Esophagus muscularis mucosa (tissue), 4 donors: ENCODE measurements around the gene KIRREL3. TPM values are rescaled to one million over a fixed set of nuclear protein-coding genes. Genes with fewer than 3 reads are reported as not detected.

Experiments used
- DNase-seq: peaks from one replicate; pipeline ENCODE4 v3.0.0-alpha.2; 2017; ENCODE audit errors: extremely low spot score
- H3K27ac ChIP-seq, 4 donors: fragments of 200-600 bp; sonication (generic); replicated peaks in 1 of 4; 1 replicate in 3 of 4; 2 replicates in 1 of 4; pipeline ENCODE4 v1.5.1; 2016 to 2019; ENCODE audit warnings: mild to moderate bottlenecking in 1 of 4
- H3K27me3 ChIP-seq, 4 donors: fragments of 200-600 bp; sonication (generic); one replicate each; pipeline versions ENCODE4 v1.5.1 to v1.6.0; 2016 to 2019
- H3K36me3 ChIP-seq, 4 donors: fragments of 200-600 bp; sonication (generic); one replicate each; pipeline ENCODE4 v1.5.1; 2016 to 2019
- H3K4me1 ChIP-seq, 4 donors: fragments of 200-600 bp; sonication (generic); one replicate each; pipeline ENCODE4 v1.5.1; 2016 to 2019
- H3K4me3 ChIP-seq, 4 donors: fragments of 200-600 bp; sonication (generic); 1 replicate in 2 of 4; 2 replicates in 2 of 4; pipeline ENCODE4 v1.5.1; 2016 to 2019; ENCODE audit warnings: mild to moderate bottlenecking in 4 of 4, moderate library complexity in 1 of 4
- H3K9me3 ChIP-seq, 4 donors: fragments of 200-600 bp; sonication (generic); 1 replicate in 3 of 4; 2 replicates in 1 of 4; pipeline ENCODE4 v1.5.1; 2016 to 2019
- EP300 ChIP-seq: sonication (generic); formaldehyde crosslinking; IDR thresholded peaks from one replicate; pipeline ENCODE4 v1.6.1; 2017; ENCODE audit warnings: antibody characterized with exemption
- POLR2A ChIP-seq: fragments of 450-650 bp; IDR thresholded peaks from one replicate; pipeline ENCODE4 v1.6.1; 2017; ENCODE audit warnings: antibody characterized with exemption, moderate library complexity, mild to moderate bottlenecking, low read depth
- POLR2AphosphoS5 ChIP-seq, 2 donors: sonication (generic); formaldehyde crosslinking; IDR thresholded peaks; one replicate each; pipeline ENCODE4 v1.6.1; 2017; ENCODE audit warnings: antibody characterized with exemption in 2 of 2
- WGBS: methylation state at CpG from one replicate; pipeline ENCODE4 v1.1.5; 2018; 5-methylcytosine and 5-hydroxymethylcytosine counted together
- intact Hi-C: fragments of 100-400 bp; cut with DNase I; formaldehyde crosslinking; loops from one replicate; pipeline ENCODE4 v1.15.1; 2023
- total RNA-seq, 4 donors: library from RNA; depleted of rRNA; stranded (reverse); fragments of >200 nt; gene quantifications; one replicate each; pipeline versions ENCODE4 v1.1.0 to v1.2.1, GENCODE V29; 2016
- TF ChIP-seq, protein P1 (sequence below), 3 experiments: fragments of 200-600 bp in 2 of 3; fragments of 450-650 bp in 1 of 3; sonication (generic) in 2 of 3; IDR thresholded peaks; one replicate each; pipeline ENCODE4 v1.5.1; 2017 to 2019; ENCODE audit warnings: antibody characterized with exemption in 3 of 3, mild to moderate bottlenecking in 2 of 3, moderate library complexity in 1 of 3

Gene KIRREL3
- total RNA-seq, 4 donors from 2014 or later: 1.7 to 6.5 (median 3.1) TPM

DNA sequence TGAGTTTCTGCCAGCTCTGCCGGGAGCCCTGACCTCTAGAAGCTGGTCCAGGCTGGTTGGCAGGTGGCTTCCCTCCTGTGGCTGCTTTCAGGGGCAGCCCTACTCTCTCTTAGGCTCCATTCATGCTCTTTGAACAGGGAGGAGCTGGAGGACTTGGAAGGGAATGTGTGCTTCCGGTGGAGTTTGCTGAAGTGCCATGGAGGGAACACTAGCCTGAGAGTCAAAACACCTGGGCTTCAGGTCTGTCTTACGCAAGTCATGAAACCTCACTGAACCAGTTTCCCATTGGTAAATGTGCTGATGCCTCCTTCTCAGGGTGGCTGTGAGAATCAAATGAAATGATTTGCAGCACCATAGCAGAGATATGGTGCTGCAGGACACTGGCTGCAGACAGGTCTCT is 224.5 kb downstream of the KIRREL3 start:
- H3K9me3 ChIP-seq: no peaks in the 10 kb centered on the region
- WGBS: 89% methylated on average over 3 of the region's 3 CpGs
- H3K36me3 ChIP-seq: no peaks in the 10 kb centered on the region
- intact Hi-C loops: no loop called here
- no peak overlapping the region for H3K27ac ChIP-seq
- H3K4me1 ChIP-seq: no peaks in the 10 kb centered on the region
- DNase-seq: no peak
- TF ChIP-seq POLR2AphosphoS5 (IDR thresholded peaks at IDR 0.05) (no peak), POLR2A (no peak)
- peaks cover 0 to 33% (median 0%) of the 10 kb centered on the region in 4 donors for H3K27me3 ChIP-seq
- H3K4me3 ChIP-seq: no peak overlapping the region

DNA sequence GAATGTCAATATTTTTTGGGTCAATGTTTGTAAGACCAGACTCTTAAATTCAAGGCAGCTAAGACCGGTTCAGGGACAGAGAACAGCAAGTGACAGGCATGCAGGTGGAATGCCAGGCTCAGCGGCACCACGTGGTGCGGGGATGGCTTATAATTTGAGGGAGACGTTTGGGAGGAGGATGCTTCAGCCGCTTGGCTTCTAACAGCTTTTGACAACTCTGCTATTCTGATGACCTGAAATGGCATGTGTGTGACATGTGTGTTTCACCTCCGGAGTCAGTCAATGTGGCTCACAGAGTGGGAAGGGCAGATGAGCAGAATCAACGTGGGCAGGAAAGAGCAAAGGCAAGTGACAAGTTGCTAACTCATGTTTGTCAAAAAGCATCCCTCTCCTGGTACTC is 228.3 kb downstream of the KIRREL3 start:
- no peak overlapping the region for H3K4me3 ChIP-seq
- no peaks in the 10 kb centered on the region for H3K9me3 ChIP-seq
- intact Hi-C loops: no loop called here
- H3K27me3 ChIP-seq: peaks cover 0 to 13% (median 0%) of the 10 kb centered on the region in 4 donors
- no peaks in the 10 kb centered on the region for H3K36me3 ChIP-seq
- H3K4me1 ChIP-seq: no peaks in the 10 kb centered on the region
- H3K27ac ChIP-seq: no peak overlapping the region
- WGBS: 89% methylated on average over 7 of the region's 8 CpGs
- TF ChIP-seq, protein P1, sequence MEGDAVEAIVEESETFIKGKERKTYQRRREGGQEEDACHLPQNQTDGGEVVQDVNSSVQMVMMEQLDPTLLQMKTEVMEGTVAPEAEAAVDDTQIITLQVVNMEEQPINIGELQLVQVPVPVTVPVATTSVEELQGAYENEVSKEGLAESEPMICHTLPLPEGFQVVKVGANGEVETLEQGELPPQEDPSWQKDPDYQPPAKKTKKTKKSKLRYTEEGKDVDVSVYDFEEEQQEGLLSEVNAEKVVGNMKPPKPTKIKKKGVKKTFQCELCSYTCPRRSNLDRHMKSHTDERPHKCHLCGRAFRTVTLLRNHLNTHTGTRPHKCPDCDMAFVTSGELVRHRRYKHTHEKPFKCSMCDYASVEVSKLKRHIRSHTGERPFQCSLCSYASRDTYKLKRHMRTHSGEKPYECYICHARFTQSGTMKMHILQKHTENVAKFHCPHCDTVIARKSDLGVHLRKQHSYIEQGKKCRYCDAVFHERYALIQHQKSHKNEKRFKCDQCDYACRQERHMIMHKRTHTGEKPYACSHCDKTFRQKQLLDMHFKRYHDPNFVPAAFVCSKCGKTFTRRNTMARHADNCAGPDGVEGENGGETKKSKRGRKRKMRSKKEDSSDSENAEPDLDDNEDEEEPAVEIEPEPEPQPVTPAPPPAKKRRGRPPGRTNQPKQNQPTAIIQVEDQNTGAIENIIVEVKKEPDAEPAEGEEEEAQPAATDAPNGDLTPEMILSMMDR (IDR thresholded peaks at IDR 0.05): no peak
- TF ChIP-seq POLR2A: no peak
- no peak for TF ChIP-seq EP300
- no peak for TF ChIP-seq POLR2AphosphoS5 (IDR thresholded peaks at IDR 0.05)
- no peak for DNase-seq

DNA sequence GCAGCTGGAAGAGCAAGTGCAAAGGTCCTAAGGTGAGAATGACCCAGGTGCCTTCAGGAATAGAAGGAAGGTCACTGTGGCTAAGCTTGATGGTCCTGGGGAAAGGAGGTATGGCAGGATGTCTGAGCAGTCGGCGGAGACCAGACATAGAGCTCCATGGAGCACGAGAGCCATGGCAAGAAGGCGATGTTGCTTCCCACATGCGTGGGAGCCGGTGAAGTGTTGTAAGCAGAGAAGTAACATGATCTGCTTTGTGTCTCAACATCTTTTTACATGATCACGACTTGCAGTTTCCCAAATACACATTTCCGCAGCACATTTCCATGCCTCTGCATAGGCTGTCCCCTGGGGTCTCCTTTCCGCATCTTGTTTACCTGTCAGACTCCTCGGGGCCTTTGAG is 231.9 kb downstream of the KIRREL3 start:
- H3K27ac ChIP-seq: no peak overlapping the region
- no peak overlapping the region for H3K4me3 ChIP-seq
- TF ChIP-seq, protein P1 (IDR thresholded peaks at IDR 0.05): no peak
- TF ChIP-seq POLR2A (no peak), POLR2AphosphoS5 (IDR thresholded peaks at IDR 0.05) (no peak), EP300 (no peak)
- H3K36me3 ChIP-seq: no peaks in the 10 kb centered on the region
- no peak for DNase-seq
- intact Hi-C loops: no loop called here
- WGBS: 85% methylated on average over 10 of the region's 10 CpGs
- H3K27me3 ChIP-seq: no peaks in the 10 kb centered on the region
- H3K4me1 ChIP-seq: no peaks in the 10 kb centered on the region
- H3K9me3 ChIP-seq: no peaks in the 10 kb centered on the region

DNA sequence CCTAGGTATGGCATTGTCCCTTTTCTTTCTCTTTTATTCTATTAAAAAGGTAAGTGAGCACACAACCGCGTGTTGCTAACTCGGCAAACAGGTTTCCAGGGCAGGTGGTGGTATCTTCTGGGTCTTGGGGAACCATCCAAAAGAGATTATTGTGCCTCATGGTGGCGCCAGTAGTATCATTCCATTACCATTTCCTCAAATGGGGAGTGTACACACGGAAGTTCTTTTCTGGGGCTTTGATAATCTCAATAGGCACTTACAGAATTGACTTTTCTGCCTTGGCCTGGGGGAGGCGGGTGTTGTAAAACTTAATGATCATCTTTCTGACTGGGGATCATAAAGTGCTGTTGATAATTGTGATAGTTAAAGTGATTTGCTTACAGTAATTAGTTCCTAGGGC is 234.1 kb downstream of the KIRREL3 start:
- Histone ChIP-seq H3K4me3 (no peak overlapping the region), H3K27me3 (no peaks in the 10 kb centered on the region), H3K36me3 (no peaks in the 10 kb centered on the region), H3K27ac (no peak overlapping the region), H3K9me3 (no peaks in the 10 kb centered on the region), H3K4me1 (no peaks in the 10 kb centered on the region)
- intact Hi-C loops: no loop called here
- no peak for DNase-seq
- 83% methylated on average over 6 of the region's 6 CpGs for WGBS
- TF ChIP-seq POLR2A (no peak), EP300 (no peak), POLR2AphosphoS5 (IDR thresholded peaks at IDR 0.05) (no peak)
- TF ChIP-seq, protein P1 (IDR thresholded peaks at IDR 0.05): no peak

DNA sequence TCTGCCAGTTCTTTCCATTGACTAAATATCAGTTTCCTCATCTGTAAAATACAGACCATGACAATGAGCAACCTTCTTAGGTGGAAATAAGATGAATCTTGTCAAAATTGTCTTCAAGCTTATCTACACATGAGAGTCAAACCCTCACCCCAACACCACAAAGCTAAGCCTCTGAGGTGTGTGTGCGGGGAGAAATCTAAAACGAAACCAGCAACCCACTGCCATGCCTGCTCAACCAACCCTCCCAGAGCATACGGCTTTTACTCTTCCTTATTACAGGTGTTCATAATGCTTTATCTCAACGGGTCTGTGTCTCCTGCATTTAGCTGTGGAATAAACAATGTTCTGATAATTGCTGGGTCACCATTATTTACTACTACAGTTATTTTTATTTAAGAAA is 235.4 kb downstream of the KIRREL3 start:
- DNase-seq: no peak
- no peak overlapping the region for H3K4me3 ChIP-seq

More for the DNA sequence above, 235.4 kb downstream of the KIRREL3 start:
- Histone ChIP-seq H3K4me1 (no peaks in the 10 kb centered on the region), H3K27me3 (no peaks in the 10 kb centered on the region), H3K27ac (no peak overlapping the region), H3K9me3 (no peaks in the 10 kb centered on the region), H3K36me3 (no peaks in the 10 kb centered on the region)
- intact Hi-C loops: no loop called here
- no peak for TF ChIP-seq POLR2AphosphoS5 (IDR thresholded peaks at IDR 0.05)
- TF ChIP-seq EP300: no peak
- TF ChIP-seq POLR2A: no peak
- TF ChIP-seq, protein P1 (IDR thresholded peaks at IDR 0.05): no peak
- 89% methylated on average over 4 of the region's 4 CpGs for WGBS
